GM21723 (cell line): ENCODE results near the gene ABHD12B.
"Not testable (repeated sequence)": the region's sequence is repeated elsewhere in the genome, so short reads cannot be mapped to it uniquely, and the experiment has no call there.

Experiments used
- ATAC-seq: cut with Tn5 transposase; IDR thresholded peaks from one replicate; pipeline ENCODE4 v1.9.1; 2021; ENCODE audit warnings: mild to moderate bottlenecking, moderate library complexity; ENCODE audit not compliant: unreplicated experiment

ABHD12B gene

DNA sequence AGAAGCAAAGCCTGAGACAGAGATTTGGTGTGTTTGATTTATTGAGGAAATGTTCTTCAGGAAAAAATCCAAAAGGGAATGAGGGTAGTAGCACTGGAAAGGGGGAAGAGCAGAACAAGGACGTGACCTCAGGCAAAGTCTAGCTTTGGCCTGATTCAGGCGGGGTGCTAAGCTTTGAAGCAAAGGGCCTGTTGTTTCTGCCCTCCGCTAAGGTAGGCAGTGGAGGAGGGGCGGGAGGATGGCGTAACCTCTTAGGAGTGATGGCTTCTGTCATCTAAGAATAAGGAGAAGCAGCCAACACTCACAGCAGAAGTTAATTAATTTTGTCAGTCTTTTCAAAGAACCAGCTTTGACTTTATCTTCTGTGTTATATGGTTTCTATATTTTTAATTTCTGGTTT lies 20.4 kb downstream of the ABHD12B start:
- no peak for ATAC-seq

DNA sequence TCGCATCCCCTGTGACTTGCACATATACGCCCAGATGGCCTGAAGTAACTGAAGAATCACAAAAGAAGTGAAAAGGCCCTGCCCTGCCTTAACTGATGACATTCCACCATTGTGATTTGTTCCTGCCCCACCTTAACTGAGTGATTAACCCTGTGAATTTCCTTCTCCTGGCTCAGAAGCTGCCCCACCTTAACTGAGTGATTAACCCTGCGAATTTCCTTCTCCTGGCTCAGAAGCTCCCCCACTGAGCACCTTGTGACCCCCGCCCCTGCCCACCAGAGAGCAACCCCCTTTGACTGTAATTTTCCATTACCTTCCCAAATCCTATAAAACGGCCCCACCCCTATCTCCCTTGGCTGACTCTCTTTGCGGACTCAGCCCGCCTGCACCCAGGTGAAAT lies 24.6 kb downstream of the ABHD12B start:
- not testable (repeated sequence) for ATAC-seq

DNA sequence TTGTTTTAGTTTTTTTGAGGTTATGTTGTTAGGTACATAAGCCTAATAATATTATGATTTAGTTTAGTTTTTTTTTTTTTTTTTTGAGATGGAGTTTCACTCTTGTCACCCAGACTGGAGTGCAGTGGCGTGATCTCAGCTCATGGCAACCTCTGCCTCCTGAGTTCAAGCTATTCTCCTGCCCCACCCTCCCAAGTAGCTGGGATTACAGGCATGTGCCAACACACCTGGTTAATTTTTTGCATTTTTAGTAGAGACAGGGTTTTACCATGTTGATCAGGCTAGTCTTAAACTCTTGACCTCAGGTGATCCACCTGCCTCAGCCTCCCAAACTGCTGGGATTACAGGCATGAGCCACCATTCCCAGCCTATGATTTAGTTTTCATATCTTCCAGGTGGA lies 25.2 kb downstream of the ABHD12B start:
- ATAC-seq: not testable (repeated sequence)

DNA sequence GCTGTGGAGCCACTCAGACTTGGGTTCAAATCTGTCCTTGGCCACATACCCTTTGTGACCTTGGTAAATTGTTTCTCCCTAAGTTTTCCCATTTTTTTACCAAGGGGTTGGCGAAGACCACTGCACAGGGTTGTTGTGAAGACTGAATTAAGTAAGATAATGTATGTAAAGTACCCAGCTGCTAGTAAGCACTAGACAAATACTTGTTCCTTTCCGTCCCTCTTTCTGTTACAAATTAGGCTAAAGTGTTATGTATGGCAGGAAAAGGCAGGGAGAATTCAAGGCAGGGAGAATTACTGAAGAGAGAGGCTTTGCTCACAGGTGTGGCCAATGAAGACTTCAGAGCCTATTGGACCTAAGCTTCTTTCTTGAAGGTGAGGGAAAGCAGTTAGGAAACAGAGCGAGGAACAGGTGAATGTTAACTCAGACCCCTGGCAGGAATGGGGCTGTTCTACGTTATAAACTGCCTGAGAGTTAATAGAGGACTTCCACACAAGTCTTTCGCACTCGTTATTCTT lies 25.9 kb downstream of the ABHD12B start:
- no peak for ATAC-seq

DNA sequence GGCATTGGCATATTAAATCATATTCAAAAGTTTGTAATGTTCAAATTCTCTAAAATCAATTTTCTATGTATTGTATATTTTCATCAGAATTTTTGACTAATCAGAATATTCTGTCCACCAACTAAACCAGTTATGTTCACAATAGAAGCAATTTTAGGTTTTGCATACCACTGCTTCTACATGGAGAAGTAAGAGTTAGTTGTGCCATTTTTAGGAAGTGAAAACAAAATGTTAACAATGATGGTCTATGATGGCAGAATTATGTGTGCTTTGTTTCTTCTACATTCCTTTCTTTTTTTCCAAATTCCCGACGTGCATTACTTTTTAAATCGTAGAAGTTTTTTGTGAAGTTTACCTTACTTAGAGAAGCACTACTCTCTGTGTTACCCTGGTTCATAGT lies 29.5 kb downstream of the ABHD12B start:
- no peak for ATAC-seq

DNA sequence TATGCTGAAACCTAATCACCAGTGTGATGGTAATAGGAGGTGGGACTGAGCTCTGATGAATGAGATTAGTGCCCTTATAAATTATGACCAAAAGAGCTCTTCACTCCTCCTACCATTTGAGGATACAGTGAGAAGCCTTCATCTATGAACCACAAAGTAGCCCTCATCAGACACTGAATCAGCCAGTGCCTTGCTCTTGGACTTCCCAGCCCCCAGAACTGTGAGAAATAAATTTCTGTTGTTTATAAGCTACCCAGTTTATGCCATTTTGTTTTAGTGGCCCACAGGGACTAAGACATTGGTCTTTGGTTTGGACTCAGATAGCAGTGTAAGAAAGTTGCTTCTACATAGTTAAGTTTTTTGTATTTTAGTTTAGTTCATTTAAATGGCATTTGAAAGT lies 32.9 kb downstream of the ABHD12B start:
- ATAC-seq: no peak

DNA sequence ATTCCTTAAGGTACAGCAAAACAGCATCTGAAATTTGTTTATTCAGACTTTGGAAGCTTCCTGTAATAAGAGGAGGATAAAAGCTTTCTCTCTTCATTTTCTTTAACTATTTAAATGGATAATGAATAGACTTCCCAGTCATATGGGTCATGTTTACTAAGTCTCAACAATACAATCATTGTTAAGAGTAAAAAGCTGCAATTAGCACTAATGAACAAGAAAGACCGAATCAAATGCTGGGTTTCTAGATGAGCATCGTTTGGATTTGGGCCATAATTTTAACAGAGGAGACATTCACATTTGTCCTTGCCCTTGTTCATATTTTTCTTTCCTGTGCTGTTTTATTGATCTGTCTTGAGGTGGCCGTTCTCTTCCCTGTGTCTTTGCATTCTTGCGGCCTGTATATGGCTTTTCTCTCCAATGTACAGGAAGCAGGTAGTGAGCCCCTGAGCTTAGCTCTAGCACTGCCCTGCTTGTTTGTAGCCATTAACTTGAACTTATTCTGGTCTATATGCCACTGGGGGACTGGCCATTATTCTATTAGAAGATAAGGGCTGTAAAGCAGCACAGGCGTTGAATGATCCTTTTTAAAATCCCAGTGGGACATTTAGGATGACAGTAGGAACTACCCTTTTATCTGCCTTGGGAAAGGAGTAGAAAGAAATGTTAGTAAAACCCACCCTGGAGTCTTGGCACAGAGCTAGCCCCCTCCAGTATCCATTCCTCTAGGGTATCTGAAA lies 34.6 kb downstream of the ABHD12B start:
- no peak for ATAC-seq

DNA sequence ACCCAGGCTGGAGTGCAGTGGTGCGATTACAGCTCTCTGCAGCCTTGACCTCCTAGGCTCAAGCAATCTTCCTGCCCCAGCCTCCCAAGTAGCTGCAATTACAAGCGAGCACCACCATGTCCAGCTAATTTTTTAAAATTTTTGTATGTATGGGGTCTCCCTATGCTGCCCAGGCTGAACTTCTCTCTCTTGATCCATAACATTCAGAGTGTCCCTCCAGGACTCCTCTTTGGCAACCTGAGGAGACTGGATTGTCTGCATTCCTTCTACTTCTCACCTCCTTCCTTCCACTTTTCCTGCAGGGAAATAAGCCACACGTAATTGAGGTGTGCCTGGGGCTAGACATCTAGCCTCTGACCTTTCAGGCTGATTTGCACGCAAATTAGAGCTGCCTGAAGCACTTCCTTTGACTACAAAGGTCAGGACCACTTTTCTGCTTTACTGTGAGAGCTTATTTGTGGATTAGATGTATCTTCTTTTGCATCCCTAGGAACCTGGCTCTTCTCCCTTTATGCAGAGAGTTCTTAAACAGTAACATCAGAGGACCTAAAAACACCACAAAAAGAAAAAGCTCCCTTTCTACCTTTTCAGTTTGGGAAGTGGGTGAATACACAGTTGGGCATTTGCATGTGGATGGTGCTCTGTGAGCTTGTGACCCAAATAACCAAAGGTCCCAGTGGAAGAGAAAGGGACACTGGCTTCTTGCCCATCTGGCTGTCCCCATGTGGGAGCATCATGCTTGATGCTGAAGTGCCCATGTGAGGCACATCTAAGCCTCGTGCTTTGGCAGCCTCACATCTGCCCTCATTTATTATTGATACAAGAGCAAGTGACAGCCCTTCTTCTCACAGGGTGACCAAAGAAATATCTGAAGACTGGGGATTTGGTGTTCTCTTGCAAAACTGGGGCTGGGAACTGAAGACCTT lies 38.9 kb downstream of the ABHD12B start:
- no peak for ATAC-seq

DNA sequence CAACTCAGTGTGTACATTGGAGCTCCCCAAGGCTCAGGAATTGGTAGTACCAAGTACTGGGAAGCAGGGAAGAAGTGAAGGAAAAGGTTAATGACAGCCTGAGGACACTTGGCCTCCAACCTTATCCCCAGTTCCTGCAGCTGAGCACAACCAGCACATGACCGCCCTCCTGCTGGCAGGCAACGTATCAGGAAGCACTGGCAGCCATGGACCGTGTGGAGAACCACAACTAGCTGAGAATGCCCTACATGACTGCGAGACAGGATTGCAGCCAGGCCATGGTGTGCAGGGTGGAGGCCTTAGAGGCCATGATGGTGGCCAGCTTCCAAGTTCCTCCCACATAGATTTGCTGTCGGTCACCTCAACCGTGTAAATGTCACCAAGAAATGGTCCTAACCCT lies 45.6 kb downstream of the ABHD12B start:
- ATAC-seq: no peak

DNA sequence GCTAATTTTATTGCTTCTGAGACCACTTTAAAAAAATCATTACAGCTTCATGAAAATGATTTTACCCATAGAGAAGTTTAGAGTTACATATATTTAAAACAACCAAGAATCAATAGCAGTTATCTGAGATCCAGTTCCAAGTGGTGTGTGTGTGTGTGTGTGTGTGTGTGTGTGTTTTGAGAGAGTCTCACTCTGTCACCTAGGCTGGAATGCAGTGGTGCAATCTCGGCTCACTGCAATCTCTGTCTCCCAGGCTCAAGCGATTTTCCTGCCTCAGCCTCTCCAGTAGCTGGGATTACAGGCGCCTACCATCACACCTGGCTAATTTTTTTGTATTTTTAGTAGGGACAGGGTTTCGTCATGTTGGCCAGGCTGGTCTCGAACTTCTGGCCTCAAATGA lies 47.7 kb downstream of the ABHD12B start:
- not testable (repeated sequence) for ATAC-seq

DNA sequence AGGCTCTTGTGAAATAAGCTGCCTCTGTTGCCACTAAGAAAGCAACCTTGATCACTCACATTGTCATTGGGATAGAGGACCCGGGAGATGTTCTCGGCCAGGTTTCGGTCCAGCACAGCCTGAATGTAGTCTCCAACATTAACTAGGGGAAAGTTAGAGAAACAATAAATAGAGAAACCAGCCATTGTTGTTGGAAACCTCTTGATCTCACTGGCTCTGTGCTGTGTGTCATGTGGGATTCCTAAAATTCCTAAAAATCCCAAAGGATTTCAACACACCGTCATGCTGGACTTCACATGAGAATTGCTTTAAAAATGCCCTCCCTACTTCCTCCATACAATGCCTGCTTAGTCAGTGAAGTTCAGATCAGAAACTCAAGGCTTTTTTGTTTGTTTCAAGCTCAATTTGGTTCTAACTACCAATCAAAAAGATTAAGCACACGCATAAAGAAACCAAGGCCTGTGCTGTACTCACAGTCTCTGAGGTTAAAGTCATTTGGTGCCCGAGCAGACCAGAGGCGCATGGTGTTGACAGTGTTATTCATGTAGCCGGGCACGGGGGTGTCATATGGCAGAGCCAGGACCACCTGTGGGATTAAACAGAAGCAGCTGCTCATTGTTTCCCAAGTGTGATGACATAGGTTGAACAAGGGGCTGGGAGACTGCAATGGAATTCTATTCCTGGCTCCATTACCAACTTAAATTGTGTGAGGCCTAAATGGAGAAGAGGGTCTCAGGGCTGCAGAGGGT lies 48.8 kb downstream of the ABHD12B start:
- no peak for ATAC-seq

DNA sequence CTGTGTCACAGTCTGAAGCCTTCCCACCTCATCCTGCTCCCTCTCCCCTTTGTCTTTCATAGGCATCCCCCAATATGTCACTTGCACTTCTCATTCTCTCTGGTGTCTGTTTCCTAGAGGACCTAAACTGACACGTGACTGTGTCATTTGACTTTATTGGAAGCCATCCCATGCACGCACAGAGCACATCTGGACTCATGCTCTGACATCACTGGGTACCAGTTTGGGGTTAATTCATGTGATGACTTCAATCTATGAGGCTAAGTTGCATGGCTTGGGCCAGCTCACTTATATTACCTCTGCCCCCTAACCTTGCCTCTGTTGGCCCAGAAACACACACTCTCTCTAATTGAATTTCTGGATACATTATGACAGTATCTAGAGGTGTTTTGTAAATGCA lies 51.0 kb downstream of the ABHD12B start:
- ATAC-seq: no peak

DNA sequence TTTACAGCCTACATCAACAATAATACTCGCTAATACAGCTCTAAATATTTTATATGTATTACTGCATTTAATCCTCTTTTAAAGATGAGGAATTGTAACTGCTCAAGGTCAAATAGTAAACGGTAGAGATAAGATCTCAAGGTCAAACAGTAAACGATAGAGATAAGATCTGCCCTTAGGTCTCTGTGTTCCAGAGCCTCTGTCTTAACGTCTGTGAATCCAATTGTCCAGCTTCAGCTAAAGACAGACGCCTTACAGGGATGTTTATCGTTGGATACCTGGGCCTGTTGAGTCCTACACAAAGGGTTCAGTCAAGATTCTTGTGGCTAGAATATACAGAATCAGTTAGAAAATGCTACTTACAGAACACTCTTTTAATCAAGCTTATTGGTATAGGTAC lies 52.4 kb downstream of the ABHD12B start:
- ATAC-seq: no peak

DNA sequence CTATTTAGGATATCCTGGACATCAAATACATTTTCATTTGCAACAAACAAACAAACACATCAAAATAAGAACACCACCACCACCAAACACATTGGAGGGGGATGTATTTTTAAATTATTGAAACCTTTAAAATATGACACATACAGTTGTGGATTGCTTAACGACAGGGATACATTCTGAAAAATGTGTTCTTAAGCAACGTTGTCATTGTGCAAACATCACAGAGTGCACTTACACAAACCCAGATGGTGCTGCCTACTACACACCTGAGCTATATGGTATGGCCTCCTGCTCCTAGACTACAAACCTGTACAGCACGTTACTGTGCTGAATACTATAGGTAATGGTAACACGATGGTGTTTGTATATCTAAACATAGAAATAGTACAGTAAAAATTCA lies 53.0 kb downstream of the ABHD12B start:
- ATAC-seq: no peak

DNA sequence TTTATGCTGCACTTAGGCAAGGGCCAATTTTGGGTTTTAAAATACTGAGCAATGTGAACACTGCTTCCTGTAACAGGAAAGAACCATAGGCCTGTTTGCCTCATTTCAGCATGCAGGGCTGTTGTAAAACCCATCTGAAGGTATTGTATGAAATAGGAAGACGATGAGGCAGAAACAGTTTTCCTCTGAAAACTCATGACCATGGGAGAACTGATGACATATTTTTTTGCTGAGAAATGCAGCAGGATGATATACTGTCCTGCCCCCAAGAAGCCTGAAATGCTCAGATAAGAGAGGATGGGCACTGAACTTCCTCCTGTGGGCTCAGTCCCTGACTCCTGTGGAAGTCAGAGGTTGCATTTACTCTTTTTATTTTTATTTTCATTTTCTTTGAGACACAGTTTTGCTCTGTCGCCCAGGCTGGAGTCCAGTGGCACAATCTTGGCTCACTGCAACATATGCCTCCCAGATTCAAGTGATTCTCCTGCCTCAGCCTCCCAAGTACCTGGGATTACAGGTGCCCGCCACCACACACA lies 55.1 kb downstream of the ABHD12B start:
- no peak for ATAC-seq

DNA sequence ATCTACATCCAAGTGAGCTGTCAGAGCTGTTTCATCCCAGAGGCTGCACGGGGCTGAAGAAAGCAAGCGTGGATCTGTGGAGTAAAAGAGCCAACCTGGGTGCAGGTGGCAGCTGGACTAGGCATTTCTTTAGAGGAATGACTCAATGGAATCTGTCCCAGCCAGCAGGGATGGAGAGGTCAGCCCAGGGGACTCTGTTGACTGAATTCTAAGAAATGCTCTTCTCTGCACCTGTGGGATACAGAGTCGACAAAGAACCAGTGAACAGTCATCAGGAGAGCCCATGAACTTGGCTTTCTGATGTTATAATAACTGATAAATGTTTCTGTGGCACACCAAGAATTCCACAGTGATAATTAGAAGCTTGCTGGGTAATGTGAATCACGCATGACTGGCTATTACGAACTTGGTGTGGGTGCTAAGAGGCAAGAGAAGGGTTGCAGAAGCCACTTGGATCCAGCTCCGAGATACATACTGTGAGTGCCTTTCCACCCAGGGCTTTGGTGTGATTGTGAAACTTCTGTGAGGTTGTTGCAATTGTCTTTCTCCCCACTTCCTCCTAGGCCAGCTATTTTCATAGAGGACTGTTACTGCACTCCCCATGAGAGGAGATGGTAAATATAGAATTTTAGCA lies 56.3 kb downstream of the ABHD12B start:
- no peak for ATAC-seq

DNA sequence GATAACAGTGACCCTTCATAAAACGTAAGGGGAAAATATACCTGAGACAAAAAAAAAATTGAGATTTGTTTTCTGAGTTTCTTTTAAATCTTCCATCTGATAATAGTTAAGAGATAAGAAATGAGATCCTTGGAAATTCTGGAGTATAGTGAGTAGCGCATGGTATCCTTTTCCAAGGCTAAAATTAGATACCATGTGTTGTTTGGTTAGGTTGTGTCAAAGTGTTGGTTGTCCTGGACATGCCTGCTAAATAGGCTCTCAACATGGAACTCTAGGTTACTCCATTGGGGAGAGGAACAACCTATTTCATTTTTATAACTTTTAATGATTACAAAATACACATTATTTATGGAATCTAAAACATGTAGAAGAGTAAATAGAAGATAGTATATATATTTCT lies 57.7 kb downstream of the ABHD12B start:
- no peak for ATAC-seq

DNA sequence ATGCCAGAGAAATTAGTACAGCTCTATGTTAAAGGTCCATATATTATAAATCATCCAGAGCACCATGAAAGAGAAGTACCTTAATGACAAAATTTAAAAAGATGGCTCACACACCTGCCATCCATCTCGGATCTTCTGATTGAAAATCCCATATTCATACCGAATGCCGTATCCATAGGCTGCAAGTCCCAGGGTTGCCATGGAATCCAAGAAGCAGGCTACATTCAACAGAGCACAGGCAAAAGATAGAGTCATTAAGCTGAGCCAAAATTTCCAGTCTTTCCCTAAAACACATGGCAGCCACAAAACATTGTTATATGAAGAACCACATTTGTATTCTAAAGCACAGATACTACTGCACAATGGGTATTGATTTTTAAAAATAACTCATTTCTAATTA lies 59.7 kb downstream of the ABHD12B start:
- ATAC-seq: no peak

DNA sequence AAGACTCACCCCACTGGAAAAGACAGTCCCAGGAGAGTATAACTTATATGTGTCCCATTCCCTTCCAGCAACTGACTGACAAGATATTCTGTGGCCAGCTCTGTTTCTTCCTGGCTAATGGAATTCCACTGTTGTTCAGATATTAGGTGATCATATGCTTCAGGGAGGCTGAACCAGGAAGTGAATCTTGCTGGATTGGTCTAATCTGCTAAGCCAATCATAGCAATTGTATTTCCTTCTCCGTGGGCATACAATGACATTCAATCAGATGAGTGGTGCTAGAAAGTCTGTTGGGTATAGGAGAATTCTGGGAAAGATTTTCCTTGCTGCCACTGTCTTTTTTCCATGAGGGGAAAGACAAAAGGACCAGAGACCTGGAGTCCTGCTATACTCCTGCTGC lies 60.3 kb downstream of the ABHD12B start:
- ATAC-seq: no peak
